A549 (cell line): ENCODE measurements around the gene NOP53. TPM values are rescaled to one million over a fixed set of nuclear protein-coding genes. Genes with fewer than 3 reads are reported as not detected.

ENCODE experiments used
- BHLHE40 ChIP-seq: IDR thresholded peaks from 2 replicates; pipeline ENCODE4 v1.6.1; 2012; ENCODE audit warnings: low read depth, low read length, inconsistent platforms
- CHD4 ChIP-seq: fragments of 200-600 bp; sonication (generic); IDR thresholded peaks from 2 replicates; pipeline ENCODE4 v1.6.1; 2016; ENCODE audit warnings: antibody characterized with exemption, mild to moderate bottlenecking, borderline replicate concordance
- EHF ChIP-seq: fragments of 250-450 bp; sonication (Bioruptor Pico); IDR thresholded peaks from 2 replicates; pipeline ENCODE4 v1.5.0; 2020; ENCODE audit warnings: mild to moderate bottlenecking
- EHMT2 ChIP-seq: fragments of 200-600 bp; sonication (generic); IDR thresholded peaks from 2 replicates; pipeline ENCODE4 v1.6.1; 2016; ENCODE audit warnings: antibody characterized with exemption, low read depth, mild to moderate bottlenecking, moderate library complexity
- EP300 ChIP-seq, 2 experiments: fragments of >200 bp; sonication (Bioruptor Twin); formaldehyde crosslinking; IDR thresholded peaks; 2 replicates in 1 of 2; 3 replicates in 1 of 2; pipeline ENCODE4 v1.6.1; 2016 to 2017
- FOSB ChIP-seq: fragments of 250-450 bp; sonication (Bioruptor Pico); IDR thresholded peaks from 2 replicates; pipeline ENCODE4 v1.5.0; 2020; ENCODE audit warnings: mild to moderate bottlenecking, moderate library complexity
- FOSL2 ChIP-seq, 2 experiments: fragments of 450-650 bp in 1 of 2; fragments of >200 bp in 1 of 2; sonication (Bioruptor Twin) in 1 of 2; formaldehyde crosslinking; IDR thresholded peaks; 2 replicates each; pipeline versions ENCODE4 v1.5.0 to v1.6.1; 2016 to 2020; ENCODE audit warnings: mild to moderate bottlenecking in 1 of 2, moderate library complexity in 1 of 2
- GATA3 ChIP-seq: IDR thresholded peaks from 2 replicates; pipeline ENCODE4 v1.6.1; 2012; ENCODE audit warnings: borderline replicate concordance
- HDAC2 ChIP-seq: fragments of 200-600 bp; sonication (generic); IDR thresholded peaks from 2 replicates; pipeline ENCODE4 v1.6.1; 2016
- HOXB13 ChIP-seq: fragments of 250-450 bp; sonication (Bioruptor Pico); IDR thresholded peaks from 2 replicates; pipeline ENCODE4 v1.5.0; 2020; ENCODE audit warnings: low read depth, mild to moderate bottlenecking, moderate library complexity
- JUN ChIP-seq, 2 experiments: fragments of >200 bp; sonication (Bioruptor Twin); formaldehyde crosslinking; IDR thresholded peaks; 2 replicates in 1 of 2; 3 replicates in 1 of 2; pipeline ENCODE4 v1.6.1; 2016 to 2017
- JUNB ChIP-seq: fragments of >200 bp; sonication (Bioruptor Twin); formaldehyde crosslinking; IDR thresholded peaks from 2 replicates; pipeline ENCODE4 v1.6.1; 2016
- KDM5A ChIP-seq: fragments of 200-600 bp; sonication (generic); IDR thresholded peaks from 2 replicates; pipeline ENCODE4 v1.6.1; 2016; ENCODE audit warnings: antibody characterized with exemption, mild to moderate bottlenecking
- MAFK ChIP-seq: fragments of 450-650 bp; IDR thresholded peaks from 2 replicates; pipeline ENCODE4 v1.6.1; 2014; ENCODE audit not compliant: partially characterized antibody
- MYC ChIP-seq: IDR thresholded peaks from 2 replicates; pipeline ENCODE4 v1.6.1; 2012; ENCODE audit warnings: mild to moderate bottlenecking, inconsistent platforms, low read length, improper control_type of control experiment, borderline replicate concordance
- NFE2L2 ChIP-seq: fragments of 150-350 bp; conservative IDR thresholded peaks from 2 replicates; pipeline ENCODE4 v1.6.1; 2014; ENCODE audit warnings: low read length
- NR3C1 ChIP-seq: fragments of >200 bp; sonication (Bioruptor Twin); formaldehyde crosslinking; IDR thresholded peaks from 3 replicates; pipeline ENCODE4 v1.6.1; 2017
- PHF8 ChIP-seq: fragments of 200-600 bp; sonication (generic); IDR thresholded peaks from 2 replicates; pipeline ENCODE4 v1.6.1; 2016; ENCODE audit warnings: low read depth, mild to moderate bottlenecking, antibody characterized with exemption, moderate library complexity, borderline replicate concordance
- RAD21 ChIP-seq, 2 experiments: fragments of >200 bp in 1 of 2; sonication (Bioruptor Twin) in 1 of 2; formaldehyde crosslinking in 1 of 2; IDR thresholded peaks in 1 of 2; conservative IDR thresholded peaks in 1 of 2; 2 replicates in 1 of 2; 3 replicates in 1 of 2; pipeline ENCODE4 v1.6.1; 2012 to 2018; ENCODE audit warnings: inconsistent platforms in 1 of 2
- RFX5 ChIP-seq: fragments of 450-650 bp; IDR thresholded peaks from 2 replicates; pipeline ENCODE4 v1.7.1; 2014; ENCODE audit warnings: antibody characterized with exemption, mild to moderate bottlenecking, moderate library complexity
- RNF2 ChIP-seq: fragments of 200-600 bp; sonication (generic); IDR thresholded peaks from 2 replicates; pipeline ENCODE4 v1.6.1; 2016; ENCODE audit warnings: low read depth, mild to moderate bottlenecking, antibody characterized with exemption, moderate library complexity, borderline replicate concordance
- SMC3 ChIP-seq: fragments of >200 bp; sonication (Bioruptor Twin); formaldehyde crosslinking; IDR thresholded peaks from 3 replicates; pipeline ENCODE4 v1.6.1; 2018; ENCODE audit warnings: inconsistent platforms
- SREBF2 ChIP-seq: fragments of 450-650 bp; IDR thresholded peaks from 2 replicates; pipeline ENCODE4 v1.6.1; 2014; ENCODE audit warnings: mild to moderate bottlenecking, moderate library complexity
- TP53 ChIP-seq: fragments of 250-450 bp; sonication (Bioruptor Pico); IDR thresholded peaks from 2 replicates; pipeline ENCODE4 v1.5.0; 2021; ENCODE audit warnings: mild to moderate bottlenecking, moderate library complexity
- ZFP36 ChIP-seq: fragments of 450-650 bp; IDR thresholded peaks from 2 replicates; pipeline ENCODE4 v1.6.1; 2014; ENCODE audit warnings: borderline replicate concordance; ENCODE audit not compliant: partially characterized antibody
- polyA plus RNA-seq, 4 experiments: library from polyadenylated mRNA; depleted of rRNA in 3 of 4; stranded (reverse); fragments of >200 nt; fragmentation: RNase III in 1 of 4; extraction: RNeasy Plus Mini Kit Qiagen cat#74134 plus additional on column Dnase treatment in 1 of 4; gene quantifications; 2 replicates in 3 of 4; 3 replicates in 1 of 4; pipeline ENCODE4 v1.2.3, GENCODE V29; 2011 to 2017
- TF ChIP-seq, protein P1 (sequence below): fragments of >200 bp; sonication (Bioruptor Twin); formaldehyde crosslinking; IDR thresholded peaks from 3 replicates; pipeline ENCODE4 v1.6.1; 2016
- TF ChIP-seq, protein P2 (sequence below): IDR thresholded peaks from 2 replicates; pipeline ENCODE4 v1.6.1; 2012; ENCODE audit warnings: low read depth, borderline replicate concordance
- TF ChIP-seq, protein P3 (sequence below): IDR thresholded peaks from 2 replicates; pipeline ENCODE4 v1.6.1; 2012
- TF ChIP-seq, protein P4 (sequence below): fragments of >200 bp; sonication (Bioruptor Twin); formaldehyde crosslinking; IDR thresholded peaks from 2 replicates; pipeline ENCODE4 v1.6.1; 2016
- TF ChIP-seq, protein P5 (sequence below): fragments of 150-350 bp; IDR thresholded peaks from 2 replicates; pipeline ENCODE4 v1.6.1; 2014; ENCODE audit warnings: low read depth, mild to moderate bottlenecking, low read length
- TF ChIP-seq, protein P6 (sequence below): fragments of 250-450 bp; sonication (Bioruptor Pico); IDR thresholded peaks from 2 replicates; pipeline ENCODE4 v1.5.0; 2021; ENCODE audit warnings: mild to moderate bottlenecking, moderate library complexity, borderline replicate concordance

The NOP53 gene
- polyA plus RNA-seq, 2 of the 4 experiments (the other 2 are of a cell fraction) = 135 to 182 TPM

DNA sequence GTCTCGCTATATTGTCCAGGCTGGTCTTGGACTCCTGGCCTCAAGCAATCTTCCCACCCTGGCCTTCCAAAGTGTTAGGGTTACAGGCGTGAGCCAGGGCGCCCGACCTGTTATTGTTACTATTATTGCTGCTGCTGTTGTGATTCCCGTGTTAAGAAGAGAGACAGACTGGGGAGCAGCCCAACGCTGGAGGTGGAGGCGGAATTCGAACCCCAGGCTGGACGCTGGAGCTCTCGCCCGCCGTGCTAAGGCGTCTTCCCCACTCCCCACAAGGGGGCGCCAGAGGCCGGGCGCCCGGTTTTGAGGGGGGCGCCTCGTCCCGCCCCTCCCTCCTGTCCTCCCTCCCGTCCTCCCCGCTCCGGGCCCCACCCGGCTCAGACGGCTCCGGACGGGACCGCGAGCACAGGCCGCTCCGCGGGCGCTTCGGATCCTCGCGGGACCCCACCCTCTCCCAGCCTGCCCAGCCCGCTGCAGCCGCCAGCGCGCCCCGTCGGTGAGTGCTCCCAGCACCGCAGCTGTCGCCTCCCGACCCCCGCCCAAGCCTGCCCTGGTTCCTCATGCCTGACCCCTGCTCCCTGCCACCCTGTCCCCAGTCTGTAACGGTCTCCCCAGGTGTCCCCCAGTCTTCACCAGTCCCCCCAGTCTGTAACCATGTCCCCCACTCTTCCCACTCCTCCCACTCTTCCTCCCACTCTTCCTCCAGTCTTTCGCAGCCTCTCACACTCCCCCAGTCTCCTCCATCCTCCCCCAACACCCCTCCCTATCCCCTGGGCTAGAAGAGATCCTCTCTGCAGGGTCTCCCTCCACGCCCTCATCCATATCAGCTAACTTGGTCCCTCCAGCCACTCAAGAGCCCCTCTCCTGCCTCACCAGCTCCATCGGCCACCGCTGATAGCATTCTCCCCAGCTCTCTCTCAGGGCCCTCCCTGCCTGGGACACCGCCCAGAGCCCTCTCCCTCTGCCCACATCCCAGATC, 32.0 kb upstream of the NOP53 start, which contains the start of gene EHD2 (continued):
- TF ChIP-seq, protein P1, sequence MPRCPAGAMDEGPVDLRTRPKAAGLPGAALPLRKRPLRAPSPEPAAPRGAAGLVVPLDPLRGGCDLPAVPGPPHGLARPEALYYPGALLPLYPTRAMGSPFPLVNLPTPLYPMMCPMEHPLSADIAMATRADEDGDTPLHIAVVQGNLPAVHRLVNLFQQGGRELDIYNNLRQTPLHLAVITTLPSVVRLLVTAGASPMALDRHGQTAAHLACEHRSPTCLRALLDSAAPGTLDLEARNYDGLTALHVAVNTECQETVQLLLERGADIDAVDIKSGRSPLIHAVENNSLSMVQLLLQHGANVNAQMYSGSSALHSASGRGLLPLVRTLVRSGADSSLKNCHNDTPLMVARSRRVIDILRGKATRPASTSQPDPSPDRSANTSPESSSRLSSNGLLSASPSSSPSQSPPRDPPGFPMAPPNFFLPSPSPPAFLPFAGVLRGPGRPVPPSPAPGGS = peak; percentile 76; the same call in 2 of the 3 replicates
- TF ChIP-seq RAD21 (conservative IDR thresholded peaks at IDR 0.05 in 1 of 2, IDR thresholded peaks at IDR 0.05 in 1 of 2) (peak; percentile 99 to 100), TP53 (CRISPR knock-in tag) (no peak), HOXB13 (CRISPR knock-in tag) (no peak), EHMT2 (no peak), RNF2 (no peak), PHF8 (peak; percentile 40; the same call in 1 of the 2 replicates), BHLHE40 (no peak), SMC3 (peak; percentile 100), RFX5 (no peak), JUN (IDR thresholded peaks at IDR 0.05) (peak; percentile 73 to 88), EHF (CRISPR knock-in tag) (no peak), NFE2L2 (no peak), ZFP36 (no peak), MAFK (no peak), MYC (no peak; the same call in 1 of the 2 replicates), NR3C1 (no peak), KDM5A (no peak), CHD4 (no peak; the same call in 1 of the 2 replicates), FOSB (CRISPR knock-in tag) (no peak), SREBF2 (no peak), FOSL2 (IDR thresholded peaks at IDR 0.05) (no peak), FOSL2 (CRISPR knock-in tag; IDR thresholded peaks at IDR 0.05) (peak; percentile 38), JUNB (no peak), HDAC2 (no peak), GATA3 (no peak; the same call in 1 of the 2 replicates), EP300 (IDR thresholded peaks at IDR 0.05) (no peak)
- TF ChIP-seq, protein P2, sequence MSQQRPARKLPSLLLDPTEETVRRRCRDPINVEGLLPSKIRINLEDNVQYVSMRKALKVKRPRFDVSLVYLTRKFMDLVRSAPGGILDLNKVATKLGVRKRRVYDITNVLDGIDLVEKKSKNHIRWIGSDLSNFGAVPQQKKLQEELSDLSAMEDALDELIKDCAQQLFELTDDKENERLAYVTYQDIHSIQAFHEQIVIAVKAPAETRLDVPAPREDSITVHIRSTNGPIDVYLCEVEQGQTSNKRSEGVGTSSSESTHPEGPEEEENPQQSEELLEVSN = no peak
- TF ChIP-seq, protein P3, sequence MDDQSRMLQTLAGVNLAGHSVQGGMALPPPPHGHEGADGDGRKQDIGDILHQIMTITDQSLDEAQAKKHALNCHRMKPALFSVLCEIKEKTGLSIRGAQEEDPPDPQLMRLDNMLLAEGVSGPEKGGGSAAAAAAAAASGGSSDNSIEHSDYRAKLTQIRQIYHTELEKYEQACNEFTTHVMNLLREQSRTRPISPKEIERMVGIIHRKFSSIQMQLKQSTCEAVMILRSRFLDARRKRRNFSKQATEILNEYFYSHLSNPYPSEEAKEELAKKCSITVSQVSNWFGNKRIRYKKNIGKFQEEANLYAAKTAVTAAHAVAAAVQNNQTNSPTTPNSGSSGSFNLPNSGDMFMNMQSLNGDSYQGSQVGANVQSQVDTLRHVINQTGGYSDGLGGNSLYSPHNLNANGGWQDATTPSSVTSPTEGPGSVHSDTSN = no peak
- TF ChIP-seq, protein P4, sequence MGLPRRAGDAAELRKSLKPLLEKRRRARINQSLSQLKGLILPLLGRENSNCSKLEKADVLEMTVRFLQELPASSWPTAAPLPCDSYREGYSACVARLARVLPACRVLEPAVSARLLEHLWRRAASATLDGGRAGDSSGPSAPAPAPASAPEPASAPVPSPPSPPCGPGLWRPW = no peak
- TF ChIP-seq, protein P5, sequence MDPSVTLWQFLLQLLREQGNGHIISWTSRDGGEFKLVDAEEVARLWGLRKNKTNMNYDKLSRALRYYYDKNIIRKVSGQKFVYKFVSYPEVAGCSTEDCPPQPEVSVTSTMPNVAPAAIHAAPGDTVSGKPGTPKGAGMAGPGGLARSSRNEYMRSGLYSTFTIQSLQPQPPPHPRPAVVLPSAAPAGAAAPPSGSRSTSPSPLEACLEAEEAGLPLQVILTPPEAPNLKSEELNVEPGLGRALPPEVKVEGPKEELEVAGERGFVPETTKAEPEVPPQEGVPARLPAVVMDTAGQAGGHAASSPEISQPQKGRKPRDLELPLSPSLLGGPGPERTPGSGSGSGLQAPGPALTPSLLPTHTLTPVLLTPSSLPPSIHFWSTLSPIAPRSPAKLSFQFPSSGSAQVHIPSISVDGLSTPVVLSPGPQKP = no peak
- TF ChIP-seq, protein P6, sequence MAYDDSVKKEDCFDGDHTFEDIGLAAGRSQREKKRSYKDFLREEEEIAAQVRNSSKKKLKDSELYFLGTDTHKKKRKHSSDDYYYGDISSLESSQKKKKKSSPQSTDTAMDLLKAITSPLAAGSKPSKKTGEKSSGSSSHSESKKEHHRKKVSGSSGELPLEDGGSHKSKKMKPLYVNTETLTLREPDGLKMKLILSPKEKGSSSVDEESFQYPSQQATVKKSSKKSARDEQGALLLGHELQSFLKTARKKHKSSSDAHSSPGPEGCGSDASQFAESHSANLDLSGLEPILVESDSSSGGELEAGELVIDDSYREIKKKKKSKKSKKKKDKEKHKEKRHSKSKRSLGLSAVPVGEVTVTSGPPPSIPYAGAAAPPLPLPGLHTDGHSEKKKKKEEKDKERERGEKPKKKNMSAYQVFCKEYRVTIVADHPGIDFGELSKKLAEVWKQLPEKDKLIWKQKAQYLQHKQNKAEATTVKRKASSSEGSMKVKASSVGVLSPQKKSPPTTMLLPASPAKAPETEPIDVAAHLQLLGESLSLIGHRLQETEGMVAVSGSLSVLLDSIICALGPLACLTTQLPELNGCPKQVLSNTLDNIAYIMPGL (CRISPR knock-in tag) = peak; percentile 13; the same call in 1 of the 2 replicates
